GM23248 (cell line): ENCODE results near the gene HSPBP1. TPM values are rescaled to one million over a fixed set of nuclear protein-coding genes. Genes with fewer than 3 reads are reported as not detected.

Experiments
- DNase-seq: peaks from one replicate; pipeline ENCODE4 v3.0.0-alpha.2; 2015
- H2AFZ ChIP-seq: fragments of 200-600 bp; sonication (generic); 2 replicates; pipeline ENCODE4 v1.6.1; 2016; ENCODE audit warnings: antibody characterized with exemption
- H3F3A ChIP-seq: fragments of 200-600 bp; sonication (generic); 2 replicates; pipeline ENCODE4 v1.6.1; 2016; ENCODE audit warnings: mild to moderate bottlenecking, antibody characterized with exemption, mixed run types; ENCODE audit not compliant: insufficient read depth
- H3K27ac ChIP-seq: fragments of 200-600 bp; sonication (generic); 2 replicates; pipeline ENCODE4 v1.5.1; 2016; ENCODE audit warnings: mild to moderate bottlenecking
- H3K27me3 ChIP-seq: fragments of 200-600 bp; sonication (generic); replicated peaks from 2 replicates; pipeline ENCODE4 v1.6.1; 2016; ENCODE audit warnings: mild to moderate bottlenecking; ENCODE audit not compliant: insufficient read depth
- H3K36me3 ChIP-seq: fragments of 200-600 bp; sonication (generic); 2 replicates; pipeline ENCODE4 v1.6.1; 2016; ENCODE audit warnings: low read depth, mild to moderate bottlenecking
- H3K4me1 ChIP-seq: fragments of 200-600 bp; sonication (generic); 2 replicates; pipeline ENCODE4 v1.6.1; 2016; ENCODE audit warnings: mild to moderate bottlenecking; ENCODE audit not compliant: insufficient read depth
- H3K4me2 ChIP-seq: fragments of 200-600 bp; sonication (generic); one replicate; pipeline ENCODE4 v1.6.1; 2016; ENCODE audit warnings: mild to moderate bottlenecking; ENCODE audit not compliant: unreplicated experiment
- H3K4me3 ChIP-seq: fragments of 200-600 bp; sonication (generic); 2 replicates; pipeline ENCODE4 v1.5.1; 2016; ENCODE audit warnings: mild to moderate bottlenecking
- H3K79me2 ChIP-seq: fragments of 200-600 bp; sonication (generic); 2 replicates; pipeline ENCODE4 v1.6.1; 2016; ENCODE audit warnings: mild to moderate bottlenecking; ENCODE audit not compliant: insufficient read depth
- H3K9ac ChIP-seq: fragments of 200-600 bp; sonication (generic); 2 replicates; pipeline ENCODE4 v1.6.1; 2016; ENCODE audit warnings: mild to moderate bottlenecking
- H3K9me2 ChIP-seq: fragments of 200-600 bp; sonication (generic); 2 replicates; pipeline ENCODE4 v1.6.1; 2016; ENCODE audit warnings: mixed run types, mild to moderate bottlenecking, moderate library complexity; ENCODE audit not compliant: insufficient read depth
- H3K9me3 ChIP-seq: fragments of 200-600 bp; sonication (generic); one replicate; pipeline ENCODE4 v1.6.1; 2017; ENCODE audit warnings: low read depth
- H4K20me1 ChIP-seq: fragments of 200-600 bp; sonication (generic); 2 replicates; pipeline ENCODE4 v1.6.0; 2016; ENCODE audit not compliant: insufficient read depth
- EZH2 ChIP-seq: fragments of 200-600 bp; sonication (generic); IDR thresholded peaks from 2 replicates; pipeline ENCODE4 v1.6.1; 2018; ENCODE audit warnings: antibody characterized with exemption, mild to moderate bottlenecking; ENCODE audit not compliant: insufficient read depth, poor library complexity, severe bottlenecking
- EZH2phosphoT487 ChIP-seq: fragments of 200-600 bp; sonication (generic); IDR thresholded peaks from 2 replicates; pipeline ENCODE4 v1.6.1; 2018; ENCODE audit warnings: antibody characterized with exemption, moderate library complexity, mild to moderate bottlenecking, low read depth; ENCODE audit not compliant: insufficient read depth
- WGBS, 2 experiments: methylation state at CpG; one replicate each; pipeline ENCODE4 v1.1.6; 2015 to 2017; ENCODE audit warnings: low lambda C conversion rate in 2 of 2, low coverage in 1 of 2; ENCODE audit errors: missing lambda C conversion rate in 2 of 2; 5-methylcytosine and 5-hydroxymethylcytosine counted together
- in situ Hi-C: fragments of 300-500 bp; cut with MboI; formaldehyde crosslinking; loops from 2 replicates; pipeline ENCODE4 v1.15.0; 2020
- polyA plus RNA-seq: library from polyadenylated mRNA; unstranded; fragments of >200 nt; fragmentation: Nextera tagmentation; extraction: Ambion mirVana; gene quantifications from 2 replicates; pipeline ENCODE4 v1.2.1, GENCODE V29; 2016
- total RNA-seq: library from RNA; depleted of rRNA; stranded (reverse); fragments of >200 nt; shearing (Covaris generic); gene quantifications from 2 replicates; pipeline ENCODE4 v1.2.3, GENCODE V29; 2014

Gene HSPBP1
- total and polyA plus RNA-seq, 2 experiments from 2014 or later: 42.5 to 62.5 TPM

DNA sequence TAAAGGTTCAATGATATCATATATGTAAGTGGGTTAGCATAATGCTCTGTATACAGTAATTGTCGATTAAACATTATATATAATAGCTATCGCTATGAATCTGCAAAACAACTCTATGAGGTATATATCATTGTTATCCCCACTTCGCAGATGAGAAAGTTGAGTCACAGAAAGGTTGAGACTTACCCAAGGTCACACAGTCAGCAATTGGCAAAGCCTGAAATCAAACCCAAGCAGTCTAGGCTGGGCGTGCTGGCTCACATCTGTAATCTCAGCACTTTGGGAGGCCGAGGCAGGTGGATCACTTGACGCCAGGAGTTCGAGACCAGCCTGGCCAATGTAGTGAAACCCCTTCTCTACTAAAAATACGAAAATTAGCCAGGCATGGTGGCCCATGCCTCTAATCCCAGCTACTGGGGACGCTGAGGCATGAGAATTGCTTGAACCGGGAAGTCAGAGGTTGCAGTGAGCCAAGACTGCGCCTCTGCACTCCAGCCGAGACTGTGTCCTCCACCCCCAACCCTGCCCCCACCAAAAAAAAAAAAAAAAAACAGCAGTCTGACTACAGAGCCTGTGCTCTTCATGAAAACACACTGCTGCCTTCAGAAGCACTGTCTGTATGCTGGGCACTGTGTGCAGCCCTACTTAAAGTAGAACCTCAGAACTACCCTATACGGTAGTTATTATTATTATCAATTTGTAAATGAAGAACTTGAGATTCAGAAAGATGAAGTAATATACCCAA, 1.3 kb downstream of the HSPBP1 start:
- in situ Hi-C loops: no loop called here
- H3K4me3 ChIP-seq: peak overlapping the region; percentile 98
- peaks cover 6% of the 10 kb centered on the region; the same call in 1 of the 2 replicates for H3F3A ChIP-seq
- H3K4me2 ChIP-seq: peak overlapping the region; percentile 73
- no peaks in the 10 kb centered on the region for H4K20me1 ChIP-seq
- 91% methylated on average over 13 of the region's 13 CpGs for WGBS, 2 experiments
- peaks cover 13% of the 10 kb centered on the region; the same call in 1 of the 2 replicates for H3K79me2 ChIP-seq
- H3K9me2 ChIP-seq: no peaks in the 10 kb centered on the region
- H3K4me1 ChIP-seq: peaks cover 7% of the 10 kb centered on the region; the same call in 1 of the 2 replicates
- no peak for DNase-seq
- H3K36me3 ChIP-seq: no peaks in the 10 kb centered on the region
- H3K9ac ChIP-seq: peak overlapping the region; percentile 85; the same call in 1 of the 2 replicates
- H2AFZ ChIP-seq: no peak overlapping the region
- no peak for TF ChIP-seq EZH2phosphoT487
- TF ChIP-seq EZH2: no peak
- no peaks in the 10 kb centered on the region for H3K27me3 ChIP-seq
- no peak overlapping the region for H3K27ac ChIP-seq
- no peaks in the 10 kb centered on the region for H3K9me3 ChIP-seq

DNA sequence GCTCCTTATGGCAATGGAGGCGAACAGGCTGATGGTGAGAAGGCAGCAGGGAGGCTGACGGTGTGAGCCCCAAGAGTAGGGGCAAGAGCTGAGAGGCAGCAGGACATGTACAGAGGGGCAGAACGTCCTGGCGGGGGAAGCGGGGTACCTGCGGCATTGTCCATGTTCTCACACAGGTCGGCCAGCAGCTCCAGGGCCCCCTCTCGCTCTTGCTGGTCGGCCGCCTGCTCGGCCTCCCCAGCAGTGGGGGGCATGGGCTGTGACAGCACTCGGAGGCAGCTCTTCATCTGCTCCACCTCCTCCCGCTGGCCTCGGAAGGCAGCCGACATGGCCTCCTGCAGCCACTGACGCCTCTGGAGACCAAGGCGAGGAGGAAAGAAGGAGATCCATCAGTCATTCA, 2.4 kb downstream of the HSPBP1 start:
- no peak for DNase-seq
- H4K20me1 ChIP-seq: no peaks in the 10 kb centered on the region
- WGBS, 2 experiments: 88 to 91% methylated on average over 15 to 17 of the region's 17 CpGs
- in situ Hi-C loops: no loop called here
- H3F3A ChIP-seq: peaks cover 6% of the 10 kb centered on the region; the same call in 1 of the 2 replicates
- no peaks in the 10 kb centered on the region for H3K27me3 ChIP-seq
- H3K36me3 ChIP-seq: no peaks in the 10 kb centered on the region
- H3K4me1 ChIP-seq: peaks cover 7% of the 10 kb centered on the region; the same call in 1 of the 2 replicates
- TF ChIP-seq EZH2phosphoT487 (no peak), EZH2 (no peak)
- H3K4me2 ChIP-seq: no peak overlapping the region
- H3K9me3 ChIP-seq: no peaks in the 10 kb centered on the region
- no peak overlapping the region for H3K9ac ChIP-seq
- H3K27ac ChIP-seq: no peak overlapping the region
- H3K79me2 ChIP-seq: peaks cover 13% of the 10 kb centered on the region; the same call in 1 of the 2 replicates
- no peaks in the 10 kb centered on the region for H3K9me2 ChIP-seq
- no peak overlapping the region for H2AFZ ChIP-seq
- H3K4me3 ChIP-seq: no peak overlapping the region

DNA sequence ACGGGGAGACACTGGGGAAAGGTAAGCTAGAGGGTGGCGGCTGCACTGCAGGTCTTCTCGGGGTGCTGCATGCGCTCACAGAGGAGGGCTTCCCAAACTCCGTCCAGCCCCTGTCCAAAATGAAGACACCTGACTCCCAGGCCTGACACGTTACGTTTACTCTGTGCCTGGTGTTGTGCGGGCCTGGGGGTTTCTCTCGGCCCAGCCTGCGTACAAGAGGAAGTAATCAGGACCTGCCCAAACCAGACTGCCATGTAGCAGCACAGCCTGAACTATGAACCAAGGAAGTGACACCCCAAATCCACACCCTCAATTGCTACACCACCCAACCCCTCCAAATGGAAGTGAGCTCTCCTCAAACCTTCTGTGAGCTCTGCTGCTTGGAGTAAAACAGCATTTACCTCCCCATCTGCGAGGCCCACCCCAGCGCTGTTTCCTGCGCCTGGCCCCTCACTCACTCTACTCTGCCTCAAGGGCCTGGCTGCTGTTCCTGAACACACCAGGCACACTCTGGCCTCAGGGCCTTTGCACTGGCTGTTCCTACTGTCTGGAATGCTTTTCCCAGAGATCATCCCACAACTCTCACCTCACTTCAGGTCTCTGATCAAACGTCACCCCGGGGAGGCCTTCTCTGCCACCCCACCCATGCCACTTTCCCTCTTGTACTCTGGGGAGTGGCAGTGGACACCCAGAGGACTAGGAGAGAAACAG, 3.0 kb downstream of the HSPBP1 start:
- Histone ChIP-seq H3K9me3 (no peaks in the 10 kb centered on the region), H3K9ac (no peak overlapping the region), H3K27me3 (no peaks in the 10 kb centered on the region), H3K36me3 (no peaks in the 10 kb centered on the region), H4K20me1 (no peaks in the 10 kb centered on the region), H3F3A (peaks cover 6% of the 10 kb centered on the region; the same call in 1 of the 2 replicates), H3K27ac (no peak overlapping the region), H3K4me2 (no peak overlapping the region), H2AFZ (no peak overlapping the region), H3K4me3 (no peak overlapping the region), H3K79me2 (peaks cover 13% of the 10 kb centered on the region; the same call in 1 of the 2 replicates), H3K9me2 (no peaks in the 10 kb centered on the region), H3K4me1 (peaks cover 7% of the 10 kb centered on the region; the same call in 1 of the 2 replicates)
- TF ChIP-seq EZH2 (no peak), EZH2phosphoT487 (no peak)
- in situ Hi-C loops: no loop called here
- 80 to 84% methylated on average over 15 of the region's 15 CpGs for WGBS, 2 experiments
- no peak for DNase-seq

DNA sequence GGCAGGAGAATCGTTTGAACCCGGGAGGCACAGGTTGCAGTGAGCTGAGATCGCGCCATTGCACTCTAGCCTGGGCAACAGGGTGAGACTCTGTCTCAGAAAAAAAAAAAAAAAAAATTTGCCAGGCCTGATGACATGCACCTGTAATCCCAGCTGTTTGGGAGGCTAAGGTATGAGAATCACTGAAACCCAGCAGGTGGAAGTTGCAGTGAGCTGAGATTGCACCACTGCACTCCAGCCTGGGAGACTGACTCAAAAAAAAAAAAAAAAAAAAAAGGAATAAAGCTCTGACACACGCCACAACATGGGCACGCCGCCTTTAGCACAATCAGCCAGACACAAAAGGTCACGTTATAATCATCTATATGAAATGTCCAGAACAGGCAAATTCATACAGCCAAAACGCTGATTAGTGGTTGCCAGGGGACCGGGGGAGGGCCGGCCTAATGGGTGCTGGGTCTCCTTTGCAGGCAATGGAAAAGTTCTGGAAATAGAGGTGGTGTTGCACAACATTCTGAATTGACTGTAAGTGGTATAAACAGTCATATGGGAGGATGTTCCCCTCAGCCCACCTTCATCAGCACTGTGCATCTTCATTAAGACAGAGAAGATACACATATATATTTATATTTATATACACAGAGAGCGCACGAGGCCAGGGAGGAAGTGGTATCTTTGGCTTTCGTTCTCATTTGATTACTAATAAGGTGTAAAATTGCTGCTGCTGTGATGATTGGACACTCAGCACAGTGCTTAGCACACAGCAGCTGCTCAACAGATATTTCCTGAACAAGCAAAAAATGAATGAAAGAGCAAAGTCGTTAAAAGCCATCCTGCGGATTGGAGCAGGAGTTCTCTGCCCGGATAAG, 3.8 kb downstream of the HSPBP1 start:
- in situ Hi-C loops: no loop called here
- Histone ChIP-seq H3K9ac (no peak overlapping the region), H3F3A (peaks cover 6% of the 10 kb centered on the region; the same call in 1 of the 2 replicates), H4K20me1 (no peaks in the 10 kb centered on the region), H3K27me3 (no peaks in the 10 kb centered on the region), H3K36me3 (no peaks in the 10 kb centered on the region), H3K4me2 (no peak overlapping the region), H3K4me3 (no peak overlapping the region), H3K4me1 (peaks cover 7% of the 10 kb centered on the region; the same call in 1 of the 2 replicates), H3K79me2 (peaks cover 13% of the 10 kb centered on the region; the same call in 1 of the 2 replicates), H3K9me2 (no peaks in the 10 kb centered on the region), H3K27ac (no peak overlapping the region), H2AFZ (no peak overlapping the region), H3K9me3 (no peaks in the 10 kb centered on the region)
- 73 to 74% methylated on average over 17 of the region's 17 CpGs for WGBS, 2 experiments
- DNase-seq: no peak
- TF ChIP-seq EZH2phosphoT487 (no peak), EZH2 (no peak)
